Heart left ventricle (tissue), 13 donors: ENCODE data around the gene HDAC7.

Source experiments
- CTCF ChIP-seq, 12 donors: fragments of 200-600 bp; sonication (generic) in 4 of 12; IDR thresholded peaks; one replicate each; pipeline versions ENCODE4 v1.5.0 to v1.8.0; 2018 to 2022; ENCODE audit warnings: antibody characterized with exemption in 12 of 12, mild to moderate bottlenecking in 5 of 12
- POLR2A ChIP-seq, 2 donors: fragments of 450-650 bp; IDR thresholded peaks; one replicate each; pipeline ENCODE4 v1.6.1; 2017; ENCODE audit warnings: antibody characterized with exemption in 2 of 2, mild to moderate bottlenecking in 2 of 2, moderate library complexity in 2 of 2
- donor health status: ischemic (EF 13 %, LVEDD 7.1; RV severe dilation, severe dysfunction).
- donor health status: DM: no; HTN: yes; CAD: no.
- donor health status: DM: no; HTN: no; CAD: no.
- donor health status: ischemic (EF 25% LVEDD 6.9; RV normal size, moderate dysfunction).
- donor health status: ischemic (EF 25% LVEDD 5.7; RV mildly dilated, moderate dysfunction).
- donor health status: ischemic (EF 35%, LVEDD 5.7; RV mildly dilated, moderate dysfunction).
- donor health status: nonischemic (EF 11% LVEDD 7.7; RV severe dilation, severe dysfunction).
- donor health status: DM: yes; HTN: yes; CAD: no.
- donor health status: PGD.
- donor health status: ischemic (EF 29% LVEDD 5.4; RV normal size, mild dysfunction).
- donor health status: nonischemic (EF 23%, LVEDD 6.1; RV moderate dilation, normal function).

DNA sequence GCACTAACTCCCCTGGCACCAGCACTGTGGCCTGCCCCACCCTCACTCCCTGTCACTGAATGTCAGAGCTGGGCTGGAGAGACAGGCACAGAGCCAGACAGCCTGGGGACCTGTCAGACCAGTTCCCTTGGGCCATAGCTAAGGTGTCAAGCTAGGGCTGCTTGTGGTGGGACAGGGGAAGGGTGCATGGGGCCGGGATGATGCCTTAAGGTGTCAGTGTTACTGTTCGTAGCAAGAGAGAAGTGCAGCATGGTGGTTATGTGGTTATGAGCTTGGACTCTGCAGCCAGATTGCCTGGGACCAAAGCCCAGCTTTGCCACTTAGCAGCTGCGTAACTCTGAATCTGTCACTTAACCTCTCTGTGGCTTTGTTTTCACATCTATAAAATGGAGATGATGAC lies 64.8 kb downstream of the HDAC7 start:
- TF ChIP-seq CTCF (IDR thresholded peaks at IDR 0.05) (no peak), POLR2A (IDR thresholded peaks at IDR 0.05) (no peak)
